Aorta (tissue), 5 donors: ENCODE data around the gene PAN3. TPM values are rescaled to one million over a fixed set of nuclear protein-coding genes. Genes with fewer than 3 reads are reported as not detected.

ENCODE experiments used
- ATAC-seq: fragments of 200-7000 bp; cut with Tn5 transposase; one replicate; pipeline ENCODE4 v1.9.1; 2022; ENCODE audit warnings: moderate library complexity; ENCODE audit not compliant: low FRiP score
- DNase-seq, 2 donors: peaks; one replicate each; pipeline ENCODE4 v3.0.0-alpha.2; 2020
- H3K27ac ChIP-seq, 2 donors: one replicate each; pipeline ENCODE4 v1.5.1; 2013; ENCODE audit warnings: low read length in 2 of 2, mild to moderate bottlenecking in 2 of 2, moderate library complexity in 2 of 2, control low read depth in 1 of 2, inconsistent platforms in 1 of 2, low read depth in 1 of 2
- H3K27me3 ChIP-seq, 2 donors: one replicate each; pipeline ENCODE4 v1.6.1; 2013; ENCODE audit warnings: control low read depth in 1 of 2, low read length in 1 of 2, mild to moderate bottlenecking in 1 of 2, moderate library complexity in 1 of 2; ENCODE audit not compliant: insufficient read depth in 2 of 2, control insufficient read depth in 1 of 2
- H3K36me3 ChIP-seq, 2 donors: one replicate each; pipeline ENCODE4 v1.6.1; 2013; ENCODE audit warnings: control low read depth in 1 of 2, low read length in 1 of 2, mild to moderate bottlenecking in 1 of 2; ENCODE audit not compliant: insufficient read depth in 2 of 2, control insufficient read depth in 1 of 2
- H3K4me1 ChIP-seq, 2 donors: one replicate each; pipeline ENCODE4 v1.6.1; 2013; ENCODE audit warnings: low read length in 2 of 2, control low read depth in 1 of 2, mild to moderate bottlenecking in 1 of 2, moderate library complexity in 1 of 2; ENCODE audit not compliant: insufficient read depth in 2 of 2, control insufficient read depth in 1 of 2
- H3K4me3 ChIP-seq, 2 donors: one replicate each; pipeline ENCODE4 v1.5.1; 2013; ENCODE audit warnings: low read length in 2 of 2, control low read depth in 1 of 2, mild to moderate bottlenecking in 1 of 2
- H3K9me3 ChIP-seq: one replicate; pipeline ENCODE4 v1.6.1; 2013; ENCODE audit warnings: mild to moderate bottlenecking, low read length; ENCODE audit not compliant: control insufficient read depth
- WGBS, 2 donors: extraction: QIAGEN DNeasy Blood & Tissue Kit; methylation state at CpG; one replicate each; pipeline ENCODE4 v1.1.7; 2013; 5-methylcytosine and 5-hydroxymethylcytosine counted together
- intact Hi-C, 2 donors: fragments of 100-400 bp; cut with DNase I; formaldehyde crosslinking; loops; one replicate each; pipeline versions ENCODE4 v1.14.2 to v1.15.0; 2022
- polyA plus RNA-seq, 2 donors: library from polyadenylated mRNA; stranded (reverse); fragments of 200-250 nt; gene quantifications; one replicate each; pipeline ENCODE4 v1.2.3, GENCODE V29; 2013
- total RNA-seq, 2 donors: library from RNA; stranded (reverse); fragmentation: NEBNext Ultra II Directional; extraction: Animal tissue kit (Norgen Biotek cat#: 25700); gene quantifications; one replicate each; pipeline ENCODE4 v1.2.1, GENCODE V29; 2021
- donor health status: healthy with polysubstance abuse.
- donor health status: Bipolar disorder and iron deficiency.
- donor health status: DM: no; HTN: no; CAD: no.
- donor health status: DM: no; HTN: no; CAD: no.
- donor health status: DM: yes; HTN: yes; CAD: no.

The PAN3 gene
- total and polyA plus RNA-seq, 4 donors = 4.0 to 49.2 (median 26.5) TPM

DNA sequence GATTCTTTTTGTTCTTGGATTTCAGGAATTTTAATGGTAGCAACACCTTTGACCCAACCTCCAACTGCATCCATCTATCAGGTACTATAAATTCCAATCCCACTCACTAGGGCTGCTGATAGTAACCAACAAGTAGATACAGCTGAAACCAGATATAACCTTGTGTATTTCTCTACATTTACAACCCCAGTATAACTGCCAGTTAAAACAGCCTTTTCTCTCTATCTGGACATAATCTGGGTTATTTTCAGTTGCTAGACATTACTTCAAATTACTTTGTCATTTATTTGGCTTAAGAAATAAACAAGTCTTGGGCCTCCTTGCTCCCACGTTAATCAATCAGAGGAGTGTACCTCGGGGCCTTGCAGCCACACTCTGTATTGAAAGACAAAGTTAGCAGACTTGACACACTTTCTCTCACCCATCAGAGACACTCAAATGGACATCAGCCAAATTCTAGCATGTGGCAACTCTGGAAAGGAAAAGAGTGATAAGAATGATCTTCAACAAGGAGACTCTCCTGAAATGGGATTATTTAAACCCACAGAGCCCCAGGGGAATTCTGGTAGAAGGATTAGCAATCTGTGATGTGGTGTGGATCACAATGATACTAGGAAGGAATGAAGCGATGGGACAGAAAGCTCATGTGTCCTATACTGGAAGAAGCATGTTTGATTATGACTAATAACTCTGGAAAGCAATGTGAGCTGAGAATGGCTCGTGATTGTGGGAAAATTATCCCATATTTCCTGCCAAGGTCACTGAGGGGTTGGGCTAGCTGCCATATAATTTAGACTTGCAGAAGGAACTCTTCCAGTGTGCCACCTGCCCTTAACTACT lies 199.0 kb downstream of the PAN3 start:
- ATAC-seq (peak; percentile 60), DNase-seq (no peak)

DNA sequence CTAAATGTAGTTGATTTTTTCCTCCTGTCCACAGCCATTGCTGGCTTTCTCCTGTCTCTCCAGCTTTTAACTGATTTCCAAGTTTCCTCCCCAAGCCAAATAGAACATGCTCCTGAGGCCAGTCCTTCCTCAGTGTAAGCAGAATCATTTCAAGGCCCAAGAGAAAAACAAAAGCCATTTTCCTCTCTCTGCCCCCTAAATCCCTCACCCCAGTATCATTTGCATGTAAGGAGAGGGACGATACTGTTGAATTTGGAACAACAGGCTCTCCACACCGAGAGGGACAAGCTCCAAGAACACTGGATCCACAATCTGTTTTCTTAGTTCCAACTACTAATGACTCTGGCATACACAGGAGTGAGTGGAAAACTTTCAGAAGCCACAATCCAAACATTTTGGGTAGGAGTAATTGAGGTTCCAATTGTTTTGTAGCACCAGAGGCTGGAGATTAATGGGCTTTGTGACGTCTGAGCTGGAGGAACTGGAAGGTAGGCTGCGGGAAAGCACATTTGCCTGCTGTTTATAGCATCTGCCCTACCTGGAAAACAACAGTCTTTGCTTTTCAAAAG lies 199.7 kb downstream of the PAN3 start:
- WGBS, 2 donors = 10 to 23% methylated on average over 4 of the region's 4 CpGs
- no peak for DNase-seq
- no peaks in the 10 kb centered on the region for H3K36me3 ChIP-seq
- no peaks in the 10 kb centered on the region for H3K4me1 ChIP-seq
- peak overlapping the region in 1 of 2 donors; percentile 44 for H3K27ac ChIP-seq
- H3K27me3 ChIP-seq = no peaks in the 10 kb centered on the region
- intact Hi-C loops = no loop called here
- ATAC-seq = peak; percentile 40
- no peaks in the 10 kb centered on the region for H3K9me3 ChIP-seq
- no peak overlapping the region for H3K4me3 ChIP-seq

More for the DNA sequence above, 199.0 kb downstream of the PAN3 start:
- Histone ChIP-seq H3K4me3 (no peak overlapping the region), H3K27me3 (no peaks in the 10 kb centered on the region), H3K9me3 (no peaks in the 10 kb centered on the region), H3K27ac (no peak overlapping the region), H3K36me3 (no peaks in the 10 kb centered on the region), H3K4me1 (no peaks in the 10 kb centered on the region)
- intact Hi-C loops = no loop called here
- WGBS, 2 donors = 10 to 15% methylated on average over 4 of the region's 4 CpGs

DNA sequence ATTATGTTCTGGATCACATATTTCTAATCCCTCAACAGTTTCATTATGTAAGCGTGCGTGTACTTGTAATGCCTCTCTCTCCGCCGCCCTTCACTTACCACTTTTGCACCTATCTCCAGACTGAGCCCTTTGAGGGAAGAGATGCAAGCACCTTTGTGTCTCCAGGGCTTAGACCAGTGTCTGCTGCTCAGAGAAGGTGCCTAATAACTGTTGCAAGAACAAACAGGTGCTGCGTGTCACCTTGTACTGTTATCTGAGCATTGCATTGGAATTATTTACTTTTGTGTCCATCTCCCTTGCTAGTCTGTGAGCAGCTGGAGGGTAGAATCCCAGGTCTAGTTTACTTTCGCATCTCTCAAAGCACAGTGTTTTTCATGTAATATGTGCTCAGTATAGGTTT lies 200.4 kb downstream of the PAN3 start:
- H3K27me3 ChIP-seq = no peaks in the 10 kb centered on the region
- no peak overlapping the region for H3K4me3 ChIP-seq
- no peaks in the 10 kb centered on the region for H3K4me1 ChIP-seq
- DNase-seq (no peak), ATAC-seq (peak; percentile 19)
- H3K9me3 ChIP-seq = no peaks in the 10 kb centered on the region
- WGBS, 2 donors = 79 to 96% methylated on average over 5 to 6 of the region's 6 CpGs
- no peak overlapping the region for H3K27ac ChIP-seq
- no peaks in the 10 kb centered on the region for H3K36me3 ChIP-seq
- intact Hi-C loops = no loop called here

DNA sequence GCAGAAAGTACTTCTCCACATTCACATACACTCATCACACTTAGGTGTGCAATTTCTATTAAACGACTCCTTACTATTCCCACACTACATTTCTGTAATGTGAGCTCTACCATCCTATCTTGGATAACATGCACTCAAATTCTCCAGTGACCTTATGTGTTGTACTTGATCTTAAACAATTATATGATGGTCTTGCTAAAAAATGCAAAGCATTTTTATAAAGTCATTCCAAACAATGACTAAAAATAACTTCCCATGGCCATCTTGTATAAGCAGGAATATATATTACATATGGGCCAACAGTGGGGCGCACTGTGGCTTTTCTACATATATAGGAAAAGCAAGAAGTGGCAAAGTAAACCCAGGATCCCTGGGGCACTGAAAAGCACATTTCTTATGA lies 201.1 kb downstream of the PAN3 start:
- no peaks in the 10 kb centered on the region for H3K27me3 ChIP-seq
- H3K4me1 ChIP-seq = no peaks in the 10 kb centered on the region
- H3K4me3 ChIP-seq = no peak overlapping the region
- H3K27ac ChIP-seq = no peak overlapping the region
- WGBS, 2 donors = 53 to 73% methylated on average over 2 of the region's 2 CpGs
- DNase-seq (no peak), ATAC-seq (no peak)
- H3K9me3 ChIP-seq = no peaks in the 10 kb centered on the region
- intact Hi-C loops = no loop called here
- no peaks in the 10 kb centered on the region for H3K36me3 ChIP-seq

DNA sequence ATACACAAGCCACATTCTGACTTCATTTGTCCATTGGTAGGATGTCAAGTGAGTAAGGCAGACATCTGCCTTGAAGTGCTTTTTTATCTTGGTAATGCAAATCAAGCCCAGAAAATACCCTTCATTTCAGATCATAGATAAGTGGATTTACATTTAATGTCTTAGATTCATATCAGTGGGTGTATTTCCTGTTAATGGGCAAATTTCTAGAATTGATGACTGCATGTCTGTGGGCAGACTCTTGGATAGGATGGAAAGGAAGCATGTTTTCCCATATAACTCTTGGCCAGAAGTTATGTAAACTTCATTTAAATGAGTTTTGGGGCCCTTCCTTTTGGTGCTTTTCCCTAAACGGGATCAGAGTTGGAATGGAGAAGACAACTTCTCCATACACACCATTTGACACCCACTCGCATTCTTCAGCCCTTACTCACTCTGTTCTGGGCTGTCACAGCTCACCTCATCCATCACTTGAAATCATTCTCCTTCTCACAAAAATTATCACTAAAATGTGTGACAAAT lies 202.0 kb downstream of the PAN3 start:
- intact Hi-C loops = no loop called here
- no peak for DNase-seq
- Histone ChIP-seq H3K36me3 (no peaks in the 10 kb centered on the region), H3K4me3 (no peak overlapping the region), H3K27me3 (no peaks in the 10 kb centered on the region), H3K27ac (no peak overlapping the region), H3K9me3 (no peaks in the 10 kb centered on the region), H3K4me1 (no peaks in the 10 kb centered on the region)
- WGBS, 2 donors = 66 to 68% methylated on average over 2 of the region's 2 CpGs
- no peak for ATAC-seq

DNA sequence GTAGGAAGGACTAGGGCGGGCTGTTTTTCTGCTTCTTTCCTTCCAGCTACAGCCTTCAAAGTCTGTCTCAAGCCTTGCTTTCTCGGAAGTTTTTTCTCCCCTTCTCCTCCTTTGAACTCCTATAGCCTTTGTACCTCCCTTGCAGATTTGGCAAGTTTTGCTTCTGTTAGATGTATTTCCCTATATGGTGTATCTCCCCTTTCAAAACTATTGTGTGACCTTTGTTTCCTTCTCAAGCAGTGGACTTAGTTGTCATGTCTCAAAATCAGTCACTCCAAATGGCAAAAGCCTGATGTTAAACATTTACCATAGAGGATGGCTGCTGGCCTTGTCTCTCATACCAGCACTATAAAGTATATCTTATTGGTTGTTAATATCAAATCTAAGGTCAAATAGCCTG lies 203.9 kb downstream of the PAN3 start:
- H3K4me3 ChIP-seq = no peak overlapping the region
- H3K27ac ChIP-seq = no peak overlapping the region
- ATAC-seq = no peak
- H3K9me3 ChIP-seq = no peaks in the 10 kb centered on the region
- no peaks in the 10 kb centered on the region for H3K4me1 ChIP-seq
- no peaks in the 10 kb centered on the region for H3K36me3 ChIP-seq
- 86 to 97% methylated on average over 2 of the region's 2 CpGs for WGBS, 2 donors
- H3K27me3 ChIP-seq = no peaks in the 10 kb centered on the region
- intact Hi-C loops = no loop called here
- DNase-seq = no peak

DNA sequence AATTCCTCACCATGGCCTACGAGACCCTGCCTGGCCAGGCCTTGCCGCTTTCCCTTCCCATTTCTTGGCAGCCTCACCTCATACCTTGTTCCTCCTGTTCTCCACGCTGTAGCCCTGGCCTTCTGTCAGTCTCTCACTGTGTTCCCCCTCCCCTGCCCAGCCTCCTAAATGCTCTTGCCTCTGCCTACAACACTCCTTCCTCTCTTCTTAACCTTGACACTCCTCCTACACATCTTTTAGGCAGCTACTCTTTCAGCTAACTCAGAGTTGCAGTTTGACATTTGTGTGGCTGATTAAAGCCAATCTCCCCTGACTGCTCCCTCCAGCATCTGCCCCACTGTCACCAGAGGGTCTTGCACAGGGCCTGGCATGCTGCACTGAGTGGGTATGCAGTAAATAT lies 205.8 kb downstream of the PAN3 start:
- H3K4me1 ChIP-seq = no peaks in the 10 kb centered on the region
- no peaks in the 10 kb centered on the region for H3K9me3 ChIP-seq
- H3K36me3 ChIP-seq = no peaks in the 10 kb centered on the region
- no peak overlapping the region for H3K4me3 ChIP-seq
- no peaks in the 10 kb centered on the region for H3K27me3 ChIP-seq
- no peak overlapping the region for H3K27ac ChIP-seq
- ATAC-seq = no peak
- no peak for DNase-seq
- intact Hi-C loops = no loop called here
- 72 to 73% methylated on average over 3 of the region's 3 CpGs for whole genome bisulfite sequencing, 2 donors
